ENCODE measurements around the gene FOXN3.

DNA sequence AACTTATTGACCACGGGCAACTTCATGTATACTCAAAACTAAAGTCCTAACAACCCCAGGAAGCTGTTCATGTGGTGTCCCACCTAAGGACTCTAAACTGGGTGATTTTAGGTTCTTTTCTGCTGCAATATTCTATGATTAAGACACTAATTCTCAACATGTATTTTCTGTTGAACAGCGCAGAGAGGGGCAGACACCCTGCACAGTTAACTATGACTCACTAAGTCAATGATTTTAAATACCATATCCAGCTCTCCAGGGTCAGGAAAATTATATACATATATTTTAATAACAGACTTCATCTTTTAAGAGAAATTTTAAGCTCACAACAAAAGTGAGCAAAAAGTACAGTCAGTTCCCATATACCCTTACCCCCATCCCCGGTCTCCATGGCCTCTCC, 85.0 kb downstream of the FOXN3 start:
- TF ChIP-seq, protein P1, sequence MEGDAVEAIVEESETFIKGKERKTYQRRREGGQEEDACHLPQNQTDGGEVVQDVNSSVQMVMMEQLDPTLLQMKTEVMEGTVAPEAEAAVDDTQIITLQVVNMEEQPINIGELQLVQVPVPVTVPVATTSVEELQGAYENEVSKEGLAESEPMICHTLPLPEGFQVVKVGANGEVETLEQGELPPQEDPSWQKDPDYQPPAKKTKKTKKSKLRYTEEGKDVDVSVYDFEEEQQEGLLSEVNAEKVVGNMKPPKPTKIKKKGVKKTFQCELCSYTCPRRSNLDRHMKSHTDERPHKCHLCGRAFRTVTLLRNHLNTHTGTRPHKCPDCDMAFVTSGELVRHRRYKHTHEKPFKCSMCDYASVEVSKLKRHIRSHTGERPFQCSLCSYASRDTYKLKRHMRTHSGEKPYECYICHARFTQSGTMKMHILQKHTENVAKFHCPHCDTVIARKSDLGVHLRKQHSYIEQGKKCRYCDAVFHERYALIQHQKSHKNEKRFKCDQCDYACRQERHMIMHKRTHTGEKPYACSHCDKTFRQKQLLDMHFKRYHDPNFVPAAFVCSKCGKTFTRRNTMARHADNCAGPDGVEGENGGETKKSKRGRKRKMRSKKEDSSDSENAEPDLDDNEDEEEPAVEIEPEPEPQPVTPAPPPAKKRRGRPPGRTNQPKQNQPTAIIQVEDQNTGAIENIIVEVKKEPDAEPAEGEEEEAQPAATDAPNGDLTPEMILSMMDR (IDR thresholded peaks at IDR 0.05; ENCODE audit: insufficient read depth, low read depth, low read length) = no peak
- TF ChIP-seq EZH2 (IDR thresholded peaks at IDR 0.05; ENCODE audit: insufficient read depth, low read length) = no peak

All from astrocyte (in vitro differentiated cells and primary cell).